ENCODE measurements around the gene LAMB2.

DNA sequence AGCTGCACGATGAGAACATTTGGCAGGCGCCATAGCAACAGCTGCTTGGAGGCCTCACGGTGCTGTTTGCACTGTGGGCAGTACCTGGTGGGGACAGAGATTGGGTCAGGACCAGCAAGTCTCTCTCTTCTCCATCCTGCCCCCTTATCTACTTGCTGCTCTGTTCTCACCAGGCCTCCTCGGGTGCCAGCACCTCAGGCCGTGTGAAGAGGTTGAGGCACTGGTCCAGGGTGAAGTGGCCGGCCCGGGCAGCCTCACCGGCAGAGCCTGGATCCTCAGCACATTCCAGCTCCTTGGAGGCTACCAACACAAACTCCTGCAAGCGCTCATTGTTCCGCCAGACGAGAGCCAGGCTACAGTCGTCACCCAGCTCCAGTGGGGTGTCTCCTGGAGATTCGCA is 22.1 kb downstream of the LAMB2 start:
- no peak for TF ChIP-seq POLR2A (IDR thresholded peaks at IDR 0.05)
- TF ChIP-seq, protein P1, sequence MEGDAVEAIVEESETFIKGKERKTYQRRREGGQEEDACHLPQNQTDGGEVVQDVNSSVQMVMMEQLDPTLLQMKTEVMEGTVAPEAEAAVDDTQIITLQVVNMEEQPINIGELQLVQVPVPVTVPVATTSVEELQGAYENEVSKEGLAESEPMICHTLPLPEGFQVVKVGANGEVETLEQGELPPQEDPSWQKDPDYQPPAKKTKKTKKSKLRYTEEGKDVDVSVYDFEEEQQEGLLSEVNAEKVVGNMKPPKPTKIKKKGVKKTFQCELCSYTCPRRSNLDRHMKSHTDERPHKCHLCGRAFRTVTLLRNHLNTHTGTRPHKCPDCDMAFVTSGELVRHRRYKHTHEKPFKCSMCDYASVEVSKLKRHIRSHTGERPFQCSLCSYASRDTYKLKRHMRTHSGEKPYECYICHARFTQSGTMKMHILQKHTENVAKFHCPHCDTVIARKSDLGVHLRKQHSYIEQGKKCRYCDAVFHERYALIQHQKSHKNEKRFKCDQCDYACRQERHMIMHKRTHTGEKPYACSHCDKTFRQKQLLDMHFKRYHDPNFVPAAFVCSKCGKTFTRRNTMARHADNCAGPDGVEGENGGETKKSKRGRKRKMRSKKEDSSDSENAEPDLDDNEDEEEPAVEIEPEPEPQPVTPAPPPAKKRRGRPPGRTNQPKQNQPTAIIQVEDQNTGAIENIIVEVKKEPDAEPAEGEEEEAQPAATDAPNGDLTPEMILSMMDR (IDR thresholded peaks at IDR 0.05), result no peak
